ENCODE data around the gene BRMS1. TPM values are rescaled to one million over a fixed set of nuclear protein-coding genes. Genes with fewer than 3 reads are reported as not detected.
"Not testable (repeated sequence)": the region's sequence is repeated elsewhere in the genome, so short reads cannot be mapped to it uniquely, and the experiment has no call there.

BRMS1 gene
- total RNA-seq, 1 donor from 2014 or later, result 56.9 TPM

GRCh38 chr11:66363187-66363601, 18.3 kb upstream of the BRMS1 start:
- TF ChIP-seq CTCF (IDR thresholded peaks at IDR 0.05), result no peak
- Mint-ChIP-seq H3K27ac (no peak overlapping the region), H3K4me1 (no peaks in the 10 kb centered on the region), H3K4me3 (no peak overlapping the region), H3K36me3 (ENCODE audit: low read depth) (no peaks in the 10 kb centered on the region), H3K9me3 (no peaks in the 10 kb centered on the region), H3K27me3 (no peaks in the 10 kb centered on the region)
- CTCF ChIA-PET, result interaction anchor here (0.6 to 2.2 kb wide), 4 partner anchors 23 to 286 kb away, joined by 3 to 10 read pairs (median 4); no protein-coding TSS in a partner anchor
- POLR2A ChIA-PET, result interaction anchor here (1.3 to 2.1 kb wide), 2 partner anchors 9 to 23 kb away, joined by 4 to 8 read pairs; partner anchors contain the start of gene SLC29A2
- ATAC-seq (ENCODE audit: low read depth) (no peak), DNase-seq (no peak)
- intact Hi-C loops (cut with micrococcal nuclease), result no loop called here

- Mint-ChIP-seq H3K27me3 (no peaks in the 10 kb centered on the region), H3K9me3 (no peaks in the 10 kb centered on the region), H3K4me1 (no peaks in the 10 kb centered on the region), H3K36me3 (ENCODE audit: low read depth) (no peaks in the 10 kb centered on the region), H3K4me3 (no peak overlapping the region), H3K27ac (no peak overlapping the region)
- ATAC-seq (ENCODE audit: low read depth) (no peak), DNase-seq (no peak)
- intact Hi-C loops (cut with micrococcal nuclease), result no loop called here
- TF ChIP-seq CTCF (IDR thresholded peaks at IDR 0.05), result no peak
- CTCF ChIA-PET, result interaction anchor here (1.1 to 2.2 kb wide), 2 partner anchors 16 to 23 kb away, joined by 3 to 10 read pairs; partner anchors contain the start of gene B4GAT1
- POLR2A ChIA-PET, result interaction anchor here (1.3 to 2.1 kb wide), 2 partner anchors 9 to 24 kb away, joined by 4 to 8 read pairs; partner anchors contain the start of gene SLC29A2
Observed at GRCh38 chr11:66362481-66363147, 17.7 kb upstream of the BRMS1 start.

- TF ChIP-seq CTCF (IDR thresholded peaks at IDR 0.05), result no peak
- DNase-seq (no peak), ATAC-seq (ENCODE audit: low read depth) (no peak)
- Mint-ChIP-seq H3K36me3 (ENCODE audit: low read depth) (no peaks in the 10 kb centered on the region), H3K4me3 (no peak overlapping the region), H3K27ac (no peak overlapping the region), H3K27me3 (no peaks in the 10 kb centered on the region), H3K9me3 (no peaks in the 10 kb centered on the region), H3K4me1 (no peaks in the 10 kb centered on the region)
- CTCF ChIA-PET, result interaction anchor here (1.1 to 1.5 kb wide), 2 partner anchors 14 to 25 kb away, joined by 3 to 5 read pairs; partner anchors contain the start of gene B4GAT1
- intact Hi-C loops (cut with micrococcal nuclease), result no loop called here
- POLR2A ChIA-PET, result interaction anchor here (1.2 kb wide), 1 partner anchor 11 kb away, joined by 3 read pairs; no protein-coding TSS in a partner anchor
Observed at GRCh38 chr11:66361502-66361941, 16.6 kb upstream of the BRMS1 start.

GRCh38 chr11:66360406-66361073, 15.6 kb upstream of the BRMS1 start:
- ChIA-PET CTCF (interaction anchor here (1.5 kb wide), 1 partner anchor 26 kb away, joined by 5 read pairs; no protein-coding TSS in a partner anchor), POLR2A (interaction anchor here (0.7 to 1.2 kb wide), 2 partner anchors 10 to 45 kb away, joined by 3 to 7 read pairs; no protein-coding TSS in a partner anchor)
- Mint-ChIP-seq H3K9me3 (no peaks in the 10 kb centered on the region), H3K27me3 (no peaks in the 10 kb centered on the region), H3K27ac (no peak overlapping the region), H3K4me3 (no peak overlapping the region), H3K4me1 (no peaks in the 10 kb centered on the region), H3K36me3 (ENCODE audit: low read depth) (no peaks in the 10 kb centered on the region)
- ATAC-seq (ENCODE audit: low read depth), result no peak
- no peak for TF ChIP-seq CTCF (IDR thresholded peaks at IDR 0.05)
- intact Hi-C loops (cut with micrococcal nuclease), result no loop called here
- DNase-seq, result no peak

- ChIA-PET POLR2A (interaction anchor here (0.7 kb wide), 1 partner anchor 44 kb away, joined by 7 read pairs; no protein-coding TSS in a partner anchor), CTCF (no interaction called here)
- Mint-ChIP-seq H3K36me3 (ENCODE audit: low read depth) (no peaks in the 10 kb centered on the region), H3K9me3 (no peaks in the 10 kb centered on the region), H3K4me3 (no peak overlapping the region), H3K27ac (no peak overlapping the region), H3K4me1 (no peaks in the 10 kb centered on the region), H3K27me3 (no peaks in the 10 kb centered on the region)
- no peak for TF ChIP-seq CTCF (IDR thresholded peaks at IDR 0.05)
- intact Hi-C loops (cut with micrococcal nuclease), result no loop called here
- ATAC-seq (ENCODE audit: low read depth) (no peak), DNase-seq (no peak)
Observed at GRCh38 chr11:66359662-66360087, 14.8 kb upstream of the BRMS1 start.

GRCh38 chr11:66350560-66351235, 5.8 kb upstream of the BRMS1 start:
- DNase-seq; ATAC-seq (ENCODE audit: low read depth); H3K9me3 Mint-ChIP-seq; H3K4me3 Mint-ChIP-seq; CTCF ChIA-PET; intact Hi-C loops (cut with micrococcal nuclease); H3K27me3 Mint-ChIP-seq; H3K36me3 Mint-ChIP-seq (ENCODE audit: low read depth); H3K27ac Mint-ChIP-seq: not testable (repeated sequence)
- POLR2A ChIA-PET, result interaction anchor here (0.5 to 1.0 kb wide), 3 partner anchors 10 to 1677 kb away, joined by 3 to 6 read pairs (median 4); no protein-coding TSS in a partner anchor
- H3K4me1 Mint-ChIP-seq, result peaks cover 14% of the 10 kb centered on the region
